Measurements from ENCODE around the gene CDH23.

The CDH23 gene

GRCh38 chr10:71547876-71548846 is 151.4 kb downstream of the CDH23 start:
- DNase-seq: peak; percentile 24

- no peak for DNase-seq
Measured at GRCh38 chr10:71549766-71550533, 153.2 kb downstream of the CDH23 start.

GRCh38 chr10:71550628-71551027 is 153.9 kb downstream of the CDH23 start:
- DNase-seq: no peak

GRCh38 chr10:71551970-71552369 is 155.2 kb downstream of the CDH23 start:
- no peak for DNase-seq

GRCh38 chr10:71553432-71553831 is 156.7 kb downstream of the CDH23 start:
- no peak for DNase-seq

GRCh38 chr10:71554671-71555070 is 158.0 kb downstream of the CDH23 start:
- DNase-seq: no peak

- DNase-seq: no peak
Measured at GRCh38 chr10:71555087-71555723, 158.5 kb downstream of the CDH23 start.

- DNase-seq: no peak
Measured at GRCh38 chr10:71555724-71556119, 159.0 kb downstream of the CDH23 start.

- DNase-seq: no peak
Measured at GRCh38 chr10:71558991-71559390, 162.3 kb downstream of the CDH23 start.

- no peak for DNase-seq
Measured at GRCh38 chr10:71561003-71561574, 164.4 kb downstream of the CDH23 start.

- DNase-seq: no peak
Measured at GRCh38 chr10:71562181-71562580, 165.5 kb downstream of the CDH23 start.

- DNase-seq: no peak
Measured at GRCh38 chr10:71562904-71563303, 166.2 kb downstream of the CDH23 start.

- no peak for DNase-seq
Measured at GRCh38 chr10:71564194-71564820, 167.6 kb downstream of the CDH23 start.

- no peak for DNase-seq
Measured at GRCh38 chr10:71565284-71566000, 168.7 kb downstream of the CDH23 start.

- no peak for DNase-seq
Measured at GRCh38 chr10:71567006-71567405, 170.3 kb downstream of the CDH23 start.

GRCh38 chr10:71568896-71569492 is 172.3 kb downstream of the CDH23 start:
- no peak for DNase-seq

- DNase-seq: peak; percentile 86
Measured at GRCh38 chr10:71569775-71570588, 173.3 kb downstream of the CDH23 start.

GRCh38 chr10:71571460-71572175 is 174.9 kb downstream of the CDH23 start:
- no peak for DNase-seq

GRCh38 chr10:71572962-71573361 is 176.2 kb downstream of the CDH23 start:
- DNase-seq: no peak
